ENCODE data around the gene RTP3.

DNA sequence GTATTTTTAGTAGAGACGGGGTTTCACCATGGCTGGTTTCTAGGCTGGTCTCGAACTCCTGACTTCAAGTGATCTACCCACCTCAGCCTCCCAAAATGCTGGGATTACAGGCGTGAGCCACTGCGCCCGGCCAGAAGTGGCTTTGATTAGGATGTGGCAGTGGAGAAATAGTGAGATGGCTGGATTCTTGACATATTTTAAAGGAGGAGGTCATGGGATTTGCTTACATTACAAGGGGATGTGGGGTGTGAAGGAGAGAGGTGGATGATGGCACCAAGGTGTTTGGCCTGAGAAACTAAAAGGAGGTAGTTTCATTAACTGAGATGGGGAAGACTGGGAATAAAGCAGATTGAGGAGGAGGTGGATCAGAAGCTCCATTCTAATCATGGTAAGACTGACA, 18.1 kb upstream of the RTP3 start:
- TF ChIP-seq EZH2 (IDR thresholded peaks at IDR 0.05; ENCODE audit: insufficient read depth, poor library complexity, severe bottlenecking) (no peak), EZH2phosphoT487 (IDR thresholded peaks at IDR 0.05; ENCODE audit: insufficient read depth, low read depth) (no peak)

All from GM23248 (cell line).